ENCODE data around the gene AHSP.
"Not testable (repeated sequence)": the region's sequence is repeated elsewhere in the genome, so short reads cannot be mapped to it uniquely, and the experiment has no call there.

Gene AHSP, protein sequence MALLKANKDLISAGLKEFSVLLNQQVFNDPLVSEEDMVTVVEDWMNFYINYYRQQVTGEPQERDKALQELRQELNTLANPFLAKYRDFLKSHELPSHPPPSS

DNA sequence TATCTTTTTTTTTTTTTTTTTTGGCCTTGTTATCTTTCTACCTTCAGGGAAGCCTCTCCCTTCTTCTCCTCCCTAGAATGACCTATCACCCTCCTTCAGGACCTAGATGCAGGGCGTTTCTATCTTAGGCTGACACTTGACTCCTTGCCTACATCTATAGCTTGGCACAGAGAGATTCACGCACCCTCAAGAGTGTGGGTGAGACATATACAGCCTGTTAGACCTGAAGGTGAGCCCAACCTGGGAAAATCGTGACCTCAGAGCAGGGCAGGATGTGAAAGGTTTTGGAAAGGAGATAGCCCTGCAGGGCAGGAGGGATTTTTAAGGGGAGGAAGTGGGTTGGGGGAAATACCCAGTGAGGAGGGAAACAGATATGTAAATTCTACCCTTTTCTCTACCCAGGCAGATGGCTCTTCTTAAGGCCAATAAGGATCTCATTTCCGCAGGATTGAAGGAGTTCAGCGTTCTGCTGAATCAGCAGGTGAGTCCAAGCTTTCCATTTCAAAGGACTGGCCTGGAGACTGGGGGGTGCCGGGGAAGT, at the start of gene AHSP:
TSS of gene AHSP (plus strand) at position 167 of the 541 bp plus-strand sequence. CDS start at position 407, 240 bp downstream.
- TF ChIP-seq, protein P1, sequence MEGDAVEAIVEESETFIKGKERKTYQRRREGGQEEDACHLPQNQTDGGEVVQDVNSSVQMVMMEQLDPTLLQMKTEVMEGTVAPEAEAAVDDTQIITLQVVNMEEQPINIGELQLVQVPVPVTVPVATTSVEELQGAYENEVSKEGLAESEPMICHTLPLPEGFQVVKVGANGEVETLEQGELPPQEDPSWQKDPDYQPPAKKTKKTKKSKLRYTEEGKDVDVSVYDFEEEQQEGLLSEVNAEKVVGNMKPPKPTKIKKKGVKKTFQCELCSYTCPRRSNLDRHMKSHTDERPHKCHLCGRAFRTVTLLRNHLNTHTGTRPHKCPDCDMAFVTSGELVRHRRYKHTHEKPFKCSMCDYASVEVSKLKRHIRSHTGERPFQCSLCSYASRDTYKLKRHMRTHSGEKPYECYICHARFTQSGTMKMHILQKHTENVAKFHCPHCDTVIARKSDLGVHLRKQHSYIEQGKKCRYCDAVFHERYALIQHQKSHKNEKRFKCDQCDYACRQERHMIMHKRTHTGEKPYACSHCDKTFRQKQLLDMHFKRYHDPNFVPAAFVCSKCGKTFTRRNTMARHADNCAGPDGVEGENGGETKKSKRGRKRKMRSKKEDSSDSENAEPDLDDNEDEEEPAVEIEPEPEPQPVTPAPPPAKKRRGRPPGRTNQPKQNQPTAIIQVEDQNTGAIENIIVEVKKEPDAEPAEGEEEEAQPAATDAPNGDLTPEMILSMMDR (conservative IDR thresholded peaks at IDR 0.05; ENCODE audit: low read depth, low read length): no peak
- H3K4me3 ChIP-seq (ENCODE audit: low read length): no peak within 1 kb of the TSS
- DNase-seq (ENCODE audit: low read depth): no peak

DNA sequence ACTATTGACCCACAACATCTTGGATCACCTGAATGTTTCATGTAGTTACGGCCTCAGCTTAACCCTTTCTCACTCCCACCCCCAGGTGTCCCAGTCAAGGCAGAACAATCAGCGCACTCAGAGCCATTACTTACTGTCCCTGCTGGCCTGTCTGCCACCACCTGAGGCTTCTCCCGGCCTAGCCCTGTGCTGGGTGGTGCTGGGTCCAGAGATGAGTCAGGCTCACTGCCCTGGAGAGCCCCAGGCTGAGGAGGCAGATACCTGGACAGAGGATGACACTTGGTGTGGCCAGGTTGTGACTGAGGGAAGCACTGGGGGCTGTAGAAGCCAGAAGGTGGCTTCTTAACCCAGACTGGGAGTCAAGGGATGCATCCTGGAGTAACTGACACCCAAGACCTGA, 48.7 kb upstream of the AHSP start:
- TF ChIP-seq, protein P1 (conservative IDR thresholded peaks at IDR 0.05; ENCODE audit: low read depth, low read length): no peak
- DNase-seq (ENCODE audit: low read depth): no peak
- H3K4me3 ChIP-seq (ENCODE audit: low read length): no peak overlapping the region

DNA sequence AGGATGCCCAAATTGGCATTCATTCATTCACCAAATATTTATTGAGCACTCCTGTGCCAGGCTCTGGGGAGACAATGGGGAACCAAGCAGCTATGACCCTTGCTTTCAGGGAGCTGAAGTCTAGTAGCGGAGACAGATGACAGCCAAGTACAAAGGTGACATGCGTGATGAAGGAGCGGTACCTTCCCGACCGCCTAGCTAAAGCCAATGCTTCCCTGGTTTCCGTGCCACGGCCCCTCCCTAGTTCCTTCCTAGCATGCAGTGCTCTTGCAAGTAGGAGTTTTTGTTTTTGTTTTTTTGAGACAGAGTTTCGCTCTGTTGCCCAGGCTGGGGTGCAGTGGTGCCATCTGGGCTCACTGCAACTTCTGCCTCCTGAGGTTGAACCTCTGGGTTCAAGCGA, 47.9 kb upstream of the AHSP start:
- TF ChIP-seq, protein P1 (conservative IDR thresholded peaks at IDR 0.05; ENCODE audit: low read depth, low read length): no peak
- H3K4me3 ChIP-seq (ENCODE audit: low read length): no peak overlapping the region
- DNase-seq (ENCODE audit: low read depth): no peak

DNA sequence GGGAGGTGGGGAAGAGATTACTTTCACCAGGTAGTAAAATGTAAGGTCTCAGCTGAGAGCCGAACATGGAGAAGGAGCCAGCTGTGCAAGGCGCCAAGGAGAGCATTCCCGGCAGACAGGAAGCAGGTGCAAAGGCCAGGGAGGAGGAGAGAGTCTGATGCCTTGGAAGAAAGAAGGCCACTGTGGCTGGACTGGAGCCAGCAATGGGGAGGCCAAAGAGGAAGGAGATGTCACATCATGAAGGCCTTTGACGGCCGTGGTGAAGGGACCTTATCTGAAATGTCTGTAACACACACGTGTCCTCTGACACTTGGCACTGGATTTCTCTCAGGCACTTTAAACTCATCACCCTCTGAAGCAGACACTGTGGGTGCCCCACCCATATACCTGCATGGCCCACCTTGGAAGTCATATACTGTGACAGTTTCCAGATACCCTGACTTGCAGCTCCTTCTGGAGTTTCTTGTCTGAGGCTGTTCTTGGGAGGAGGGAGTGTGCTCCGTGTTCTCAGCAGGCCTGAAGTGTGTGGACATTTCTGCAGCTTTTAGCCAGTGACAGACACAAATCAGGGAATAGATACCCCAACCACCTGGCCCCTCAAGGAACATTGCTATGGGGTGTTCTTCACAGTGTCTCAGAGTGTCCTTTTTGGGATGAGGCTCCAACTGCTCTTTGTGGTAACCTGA, 46.7 kb upstream of the AHSP start:
- no peak overlapping the region for H3K4me3 ChIP-seq (ENCODE audit: low read length)
- TF ChIP-seq, protein P1 (conservative IDR thresholded peaks at IDR 0.05; ENCODE audit: low read depth, low read length): no peak
- no peak for DNase-seq (ENCODE audit: low read depth)

DNA sequence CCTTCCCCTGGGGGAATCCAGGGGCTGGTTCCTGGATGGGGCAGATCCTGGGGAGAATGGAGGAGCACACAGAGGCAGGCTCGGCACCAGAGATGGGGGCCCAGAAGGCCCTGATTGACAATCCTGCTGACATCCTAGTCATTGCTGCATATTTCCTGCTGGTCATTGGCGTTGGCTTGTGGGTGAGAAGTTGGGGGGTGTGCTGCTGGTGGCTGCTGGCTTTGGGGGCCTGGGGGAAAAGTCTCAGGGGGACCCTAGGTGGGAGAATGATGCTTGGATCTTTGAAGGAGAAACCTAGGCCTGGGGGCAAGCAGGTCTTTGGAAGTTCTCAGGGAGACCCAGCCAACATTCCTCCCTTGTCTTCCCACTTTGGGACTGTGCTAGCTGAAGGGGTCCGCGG, 44.6 kb upstream of the AHSP start, which contains the start of gene SLC5A2:
TSS of gene SLC5A2 (plus strand) at position 43 of the 400 bp plus-strand sequence. CDS start at position 57, 14 bp downstream.
- TF ChIP-seq, protein P1 (conservative IDR thresholded peaks at IDR 0.05; ENCODE audit: low read depth, low read length): no peak
- H3K4me3 ChIP-seq (ENCODE audit: low read length): no peak within 1 kb of the TSS
- no peak for DNase-seq (ENCODE audit: low read depth)

DNA sequence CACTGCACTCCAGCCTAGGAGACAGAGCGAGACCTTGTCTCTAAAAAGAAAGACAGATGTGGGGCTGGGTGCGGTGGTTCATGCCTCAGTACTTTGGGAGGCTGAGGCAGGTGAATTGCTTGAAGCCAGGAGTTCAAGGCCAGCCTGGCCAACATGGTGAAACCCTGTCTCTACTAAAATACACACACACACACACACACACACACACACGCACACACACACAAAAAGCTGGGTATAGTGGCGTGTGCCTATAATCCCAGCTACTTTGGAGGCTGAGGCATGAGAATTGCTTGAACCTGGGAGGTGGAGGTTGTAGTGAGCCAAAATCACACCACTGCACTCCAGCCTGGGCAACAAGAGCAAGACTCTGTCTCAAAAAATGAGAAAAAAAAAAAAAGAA, 43.7 kb upstream of the AHSP start:
- not testable (repeated sequence) for H3K4me3 ChIP-seq (ENCODE audit: low read length); DNase-seq (ENCODE audit: low read depth)

DNA sequence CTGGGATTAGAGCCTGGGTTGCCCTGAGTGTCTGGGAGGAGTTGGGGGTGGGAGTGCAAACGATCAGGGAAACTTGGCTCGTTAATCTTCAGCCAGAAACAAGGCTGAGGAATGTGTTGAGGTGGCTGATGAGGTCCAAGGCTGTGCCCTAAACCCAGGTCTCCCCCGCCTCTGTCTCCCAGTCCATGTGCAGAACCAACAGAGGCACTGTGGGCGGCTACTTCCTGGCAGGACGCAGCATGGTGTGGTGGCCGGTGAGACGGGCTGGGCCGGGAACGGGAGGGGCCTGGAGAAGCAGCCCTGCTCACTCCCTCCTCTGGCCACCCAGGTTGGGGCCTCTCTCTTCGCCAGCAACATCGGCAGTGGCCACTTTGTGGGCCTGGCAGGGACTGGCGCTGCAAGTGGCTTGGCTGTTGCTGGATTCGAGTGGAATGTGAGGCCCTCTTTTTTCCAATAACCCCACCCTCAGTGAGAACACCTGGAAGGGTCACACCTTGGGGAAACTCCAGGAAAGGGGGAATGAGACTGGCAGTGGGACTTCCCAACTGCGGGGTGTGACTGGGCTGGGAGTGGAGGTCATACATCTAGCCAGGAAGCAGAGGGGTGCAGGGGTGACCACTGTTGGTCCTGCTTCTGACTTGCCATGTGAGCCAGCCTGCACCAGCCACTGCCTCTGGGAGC, 43.1 kb upstream of the AHSP start:
- TF ChIP-seq, protein P1 (conservative IDR thresholded peaks at IDR 0.05; ENCODE audit: low read depth, low read length): no peak
- no peak overlapping the region for H3K4me3 ChIP-seq (ENCODE audit: low read length)
- DNase-seq (ENCODE audit: low read depth): no peak

All from retinal pigment epithelial cell (primary cell).